Placental pericyte (primary cell): Measurements from ENCODE around the gene ARHGAP1. TPM values are rescaled to one million over a fixed set of nuclear protein-coding genes. Genes with fewer than 3 reads are reported as not detected.

Experiments used
- total RNA-seq: library from RNA; depleted of rRNA; stranded (reverse); fragments of >200 nt; gene quantifications from 2 replicates; pipeline ENCODE4 v1.2.3, GENCODE V29; 2012

ARHGAP1 gene
- total RNA-seq, result 75.5 and 76.5 TPM in 2 replicates

DNA sequence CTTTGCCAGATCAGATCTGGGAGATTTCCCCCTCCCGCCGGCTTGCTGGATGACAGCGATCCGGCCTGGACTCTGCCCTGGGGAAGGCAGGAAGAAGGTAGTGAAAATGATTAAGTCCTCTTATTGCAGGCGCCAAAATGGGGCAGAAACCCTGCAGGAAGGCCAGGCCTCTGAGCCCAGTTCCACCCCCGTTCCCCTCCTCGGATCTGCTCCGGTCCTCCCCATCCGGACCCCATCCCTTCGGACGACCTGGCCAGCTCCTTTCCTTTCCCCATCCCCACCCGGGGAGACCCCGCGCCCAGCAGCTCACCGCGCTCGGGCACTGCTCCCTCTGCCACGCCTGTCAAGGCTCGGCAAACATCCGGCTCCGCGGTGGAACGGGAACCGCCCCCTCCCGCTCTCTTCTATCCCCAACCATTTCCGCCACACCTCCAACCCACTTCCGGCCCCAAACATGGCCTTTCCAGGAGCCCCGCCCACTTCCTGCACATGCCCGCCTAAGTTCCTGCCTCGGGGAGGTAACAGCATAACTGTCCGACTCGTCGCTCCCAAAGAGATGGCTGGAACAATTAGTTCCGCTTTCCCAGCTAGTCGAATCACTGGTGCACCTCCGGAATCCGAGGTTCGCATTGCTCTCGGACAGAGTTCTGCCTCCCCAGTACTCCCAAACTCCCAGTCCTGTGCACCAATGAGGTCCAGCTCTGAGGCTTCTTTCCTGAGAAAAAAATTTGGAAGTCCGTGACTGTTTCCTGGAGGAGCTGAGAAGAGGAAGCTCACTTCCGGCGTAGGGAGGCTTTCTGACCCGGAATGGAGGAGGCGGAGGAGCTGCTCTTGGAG lies at the start of gene ARHGAP1, which contains the start of gene ZNF408:
Gene ARHGAP1 (minus strand): TSS at position 379 of the 837 bp plus-strand sequence. CDS start 4,512 bp downstream, outside the sequence.
Gene ZNF408 (plus strand): TSS at position 791 of the 837 bp plus-strand sequence. CDS start 17 bp downstream, at position 808.

GRCh38 chr11:46719048-46719542 lies 18.7 kb upstream of the ARHGAP1 start, which contains the start of gene F2:
Gene F2 (plus strand): TSS chr11:46719213. CDS start chr11:46719236, 23 bp downstream.

Other genes with a start within 250 kb of the ARHGAP1 start
- gene AMBRA1, start 106.6 kb downstream of the ARHGAP1 start, total RNA-seq, result 33.0 and 38.7 TPM in 2 replicates
- gene HARBI1, start 83.4 kb downstream of the ARHGAP1 start, total RNA-seq, result 5.0 and 6.6 TPM in 2 replicates
- gene ATG13, start 83.1 kb downstream of the ARHGAP1 start, total RNA-seq, result 70.2 and 154 TPM in 2 replicates
- 19.0 and 19.3 TPM in 2 replicates for gene ZNF408, start 412 bp upstream of the ARHGAP1 start, total RNA-seq
- not detected in 2 replicates for gene F2, start 18.6 kb upstream of the ARHGAP1 start, total RNA-seq
- gene CKAP5, start 145.7 kb upstream of the ARHGAP1 start, total RNA-seq, result 46.0 and 106 TPM in 2 replicates
- gene LRP4, start 217.9 kb upstream of the ARHGAP1 start, total RNA-seq, result 8.2 and 14.0 TPM in 2 replicates
- 23.4 and 27.5 TPM in 2 replicates for gene CSTPP1, start 236.1 kb upstream of the ARHGAP1 start, total RNA-seq